CD4-positive, alpha-beta T cell treated with Interleukin-4 for 4 hours (primary cell): ENCODE data around the gene AMBRA1.

ENCODE experiments used
- DNase-seq: peaks from one replicate; pipeline ENCODE4 v3.0.0-alpha.2; 2020

AMBRA1 gene

GRCh38 chr11:46422588-46422987, 171.2 kb downstream of the AMBRA1 start:
- DNase-seq = no peak

DNA sequence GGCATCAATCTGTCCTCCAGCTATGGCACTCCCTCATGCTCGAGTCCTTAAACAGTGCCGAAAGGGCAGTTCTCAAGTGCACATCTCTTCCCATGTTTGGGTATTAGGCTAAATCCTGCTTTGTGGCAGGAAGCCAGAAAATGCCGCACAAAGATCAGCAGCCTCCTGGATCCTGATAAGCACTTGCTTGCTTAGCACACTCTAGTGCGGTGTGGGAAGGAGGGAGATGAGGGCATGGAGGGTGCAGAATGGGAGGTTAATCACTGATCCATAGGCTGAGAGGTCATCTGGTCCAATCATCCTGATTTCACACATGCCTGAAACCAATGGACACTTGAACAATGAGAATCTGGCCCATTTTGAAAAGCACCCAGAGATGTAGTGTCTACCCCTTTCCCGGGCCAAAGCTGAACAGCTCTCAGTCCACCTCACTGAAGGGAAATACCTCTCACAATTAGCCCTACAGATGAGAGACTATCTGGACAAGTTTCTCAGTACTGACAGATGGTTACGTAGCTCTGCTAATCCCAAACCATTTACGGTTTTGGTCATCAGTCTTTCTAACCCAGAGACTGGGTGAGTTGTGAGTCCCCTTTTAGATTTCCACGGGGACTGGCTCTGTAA, 172.5 kb downstream of the AMBRA1 start:
- no peak for DNase-seq

DNA sequence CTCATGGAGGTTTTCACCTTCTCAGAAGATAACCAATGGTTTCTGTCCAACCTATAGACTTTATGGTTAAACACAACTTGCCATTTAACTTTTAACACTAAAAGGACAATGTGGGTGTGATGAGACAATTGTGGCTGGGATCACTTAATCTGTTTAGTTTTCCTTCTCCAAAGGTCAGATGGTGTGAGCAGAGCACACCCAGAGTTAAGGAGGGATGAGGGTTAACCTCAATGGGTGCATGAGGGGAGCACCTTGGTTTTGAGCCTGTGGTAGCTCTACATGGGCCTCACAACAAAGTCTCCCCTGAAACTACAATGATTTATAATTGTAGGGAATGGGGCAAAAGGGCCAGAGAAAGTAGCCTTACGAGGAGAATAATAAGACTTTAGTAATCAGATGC, 173.3 kb downstream of the AMBRA1 start:
- no peak for DNase-seq

GRCh38 chr11:46418751-46419150, 175.1 kb downstream of the AMBRA1 start:
- no peak for DNase-seq

DNA sequence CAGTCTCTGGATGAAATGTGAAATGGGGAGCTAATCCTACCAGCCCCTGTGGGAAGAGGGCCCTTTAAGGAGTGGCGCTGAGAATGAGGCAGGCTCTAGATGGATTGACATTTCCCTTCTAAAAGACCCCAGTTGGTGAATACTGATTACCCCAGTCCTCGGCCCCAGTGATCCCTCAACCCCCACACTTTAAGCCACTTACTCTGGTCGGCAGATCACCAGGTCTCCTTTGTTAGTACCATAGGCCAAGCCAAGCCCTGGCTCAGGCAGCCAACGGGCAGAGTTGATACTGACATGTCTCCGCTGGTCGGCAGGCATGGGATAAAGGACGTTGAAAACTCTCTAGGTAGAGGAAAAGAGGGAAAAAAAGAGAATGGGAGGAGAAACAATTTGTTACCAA, 176.1 kb downstream of the AMBRA1 start:
- no peak for DNase-seq

- no peak for DNase-seq
Measured at GRCh38 chr11:46414879-46415278, 178.9 kb downstream of the AMBRA1 start.

GRCh38 chr11:46414466-46414796, 179.4 kb downstream of the AMBRA1 start:
- no peak for DNase-seq

GRCh38 chr11:46413760-46414465, 179.9 kb downstream of the AMBRA1 start:
- no peak for DNase-seq

DNA sequence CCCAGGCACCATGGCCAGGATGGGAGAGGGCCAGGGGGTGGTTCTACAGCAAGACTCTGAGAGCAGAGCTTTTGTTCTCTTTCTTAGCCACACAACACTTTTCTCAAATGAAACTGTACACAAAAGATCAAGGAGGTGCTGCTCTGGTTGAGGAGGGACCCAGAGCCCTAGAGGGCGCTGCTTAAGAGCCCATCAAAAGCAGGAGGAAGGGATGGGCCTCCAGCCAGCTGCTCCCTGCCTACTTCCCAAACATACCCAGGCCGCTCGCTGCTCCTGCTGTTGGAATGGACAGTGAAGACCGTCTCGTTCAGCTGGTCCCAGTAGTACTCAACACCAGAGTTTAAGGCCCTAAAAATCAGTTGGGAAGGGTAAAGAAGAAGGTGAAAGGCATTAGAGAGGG, 183.8 kb downstream of the AMBRA1 start:
- DNase-seq = no peak

DNA sequence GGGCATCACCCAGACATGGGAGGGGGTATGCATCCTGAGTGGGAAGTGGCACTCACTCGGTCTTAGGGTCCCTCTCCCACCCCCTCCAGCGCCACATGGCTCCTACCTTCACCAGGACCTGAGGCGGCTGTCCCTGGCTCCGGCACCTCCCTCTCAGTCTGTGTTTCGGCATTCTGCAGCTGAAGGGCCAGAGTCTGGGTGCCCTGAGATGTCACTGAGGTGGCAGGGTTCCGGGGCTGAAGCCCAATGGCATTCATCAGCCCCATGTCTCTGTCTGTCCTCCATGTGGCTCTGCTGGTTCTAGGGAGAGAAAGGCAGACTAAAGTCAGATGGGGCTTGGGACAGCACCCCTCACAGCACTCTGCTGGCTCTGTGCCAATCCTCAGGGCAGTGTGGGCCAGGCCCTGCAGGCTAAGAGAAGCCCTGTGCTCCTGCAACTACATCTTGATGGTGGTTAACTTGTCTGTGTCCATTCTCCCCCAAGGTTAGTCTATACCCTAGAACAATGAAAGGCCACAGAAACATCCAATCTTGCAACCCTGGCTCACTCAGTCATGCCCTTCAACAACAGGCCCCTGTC, 185.3 kb downstream of the AMBRA1 start:
- no peak for DNase-seq

DNA sequence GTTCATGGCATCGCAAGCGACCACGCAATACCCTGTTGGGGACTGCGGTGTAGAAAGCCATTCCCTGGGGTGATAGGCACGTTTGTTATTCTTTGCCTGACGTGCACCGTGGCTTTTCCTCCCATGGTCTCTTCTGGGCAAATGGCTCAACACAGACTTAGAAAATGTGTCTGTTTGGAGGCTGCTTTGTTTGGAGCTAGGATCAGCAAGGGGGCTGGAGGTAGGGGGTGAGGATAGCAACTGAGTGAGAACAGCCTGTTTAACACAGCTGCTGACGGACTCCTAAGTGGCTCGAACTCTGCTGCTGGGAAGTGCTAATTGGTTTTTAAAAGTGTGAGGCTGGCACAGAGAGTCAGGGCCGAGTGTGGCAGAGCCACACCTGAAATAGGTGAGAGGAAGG, 186.2 kb downstream of the AMBRA1 start:
- DNase-seq = no peak

DNA sequence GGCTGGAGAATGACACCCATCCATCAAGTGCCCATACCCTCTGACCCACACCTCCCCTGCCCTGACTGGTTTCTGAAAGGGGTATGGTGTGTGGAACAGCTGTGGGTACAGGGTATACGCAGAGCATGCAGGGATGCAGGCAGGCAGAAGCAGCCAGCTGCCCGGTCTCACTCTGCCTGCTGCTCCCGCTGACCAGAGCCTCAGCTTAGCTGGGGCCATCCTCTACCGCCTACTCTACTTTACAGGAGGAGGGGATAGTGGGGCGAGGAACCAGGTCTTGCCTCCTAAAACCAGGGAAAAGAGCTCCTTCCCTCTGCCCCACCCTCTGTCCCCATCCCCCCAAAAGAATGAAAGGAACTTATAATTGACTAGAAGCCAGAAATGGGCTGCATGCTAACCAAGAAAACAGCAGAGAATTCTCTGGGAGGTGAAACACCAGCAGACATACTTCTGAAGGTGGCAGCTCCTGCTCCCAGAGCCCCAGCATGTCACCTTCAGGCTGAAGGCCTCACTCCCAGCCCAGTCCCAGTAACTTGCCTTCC, 189.3 kb downstream of the AMBRA1 start:
- no peak for DNase-seq

GRCh38 chr11:46402957-46403902, 190.6 kb downstream of the AMBRA1 start:
- DNase-seq = no peak

GRCh38 chr11:46397526-46397925, 196.3 kb downstream of the AMBRA1 start:
- no peak for DNase-seq

DNA sequence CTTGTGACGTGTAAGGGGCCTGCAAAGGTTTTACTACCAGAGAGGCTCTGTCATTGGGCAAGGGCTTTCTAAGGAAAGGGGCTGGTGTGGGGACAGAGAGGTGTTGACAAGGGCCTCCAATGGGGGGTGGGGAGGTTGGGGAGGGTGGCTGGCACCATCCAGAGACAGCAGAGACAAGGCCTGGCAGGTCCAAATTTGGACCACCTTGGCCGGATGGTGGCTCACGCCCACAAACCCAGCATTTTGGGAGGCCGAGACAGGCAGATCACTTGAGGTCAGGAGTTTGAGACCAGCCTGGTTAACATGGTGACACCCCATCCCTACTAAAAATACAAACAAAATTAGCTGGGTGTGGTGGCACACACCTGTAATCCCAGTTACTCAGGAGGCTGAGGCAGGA, 200.1 kb downstream of the AMBRA1 start:
- DNase-seq = no peak

- no peak for DNase-seq
Measured at GRCh38 chr11:46393231-46393616, 200.6 kb downstream of the AMBRA1 start.

- peak; percentile 68 for DNase-seq
Measured at GRCh38 chr11:46392421-46393230, 201.2 kb downstream of the AMBRA1 start.

GRCh38 chr11:46391578-46392420, 202.0 kb downstream of the AMBRA1 start, which contains the start of gene CHRM4:
CHRM4 (minus strand) TSS chr11:46391776; CDS start chr11:46386557, 5,219 bp downstream.
- no peak for DNase-seq

- DNase-seq = no peak
Measured at GRCh38 chr11:46391186-46391577, 202.6 kb downstream of the AMBRA1 start.

GRCh38 chr11:46390331-46391171, 203.3 kb downstream of the AMBRA1 start:
- DNase-seq = no peak
